ENCODE data around the gene SLC22A16.

- TF ChIP-seq, protein P1, sequence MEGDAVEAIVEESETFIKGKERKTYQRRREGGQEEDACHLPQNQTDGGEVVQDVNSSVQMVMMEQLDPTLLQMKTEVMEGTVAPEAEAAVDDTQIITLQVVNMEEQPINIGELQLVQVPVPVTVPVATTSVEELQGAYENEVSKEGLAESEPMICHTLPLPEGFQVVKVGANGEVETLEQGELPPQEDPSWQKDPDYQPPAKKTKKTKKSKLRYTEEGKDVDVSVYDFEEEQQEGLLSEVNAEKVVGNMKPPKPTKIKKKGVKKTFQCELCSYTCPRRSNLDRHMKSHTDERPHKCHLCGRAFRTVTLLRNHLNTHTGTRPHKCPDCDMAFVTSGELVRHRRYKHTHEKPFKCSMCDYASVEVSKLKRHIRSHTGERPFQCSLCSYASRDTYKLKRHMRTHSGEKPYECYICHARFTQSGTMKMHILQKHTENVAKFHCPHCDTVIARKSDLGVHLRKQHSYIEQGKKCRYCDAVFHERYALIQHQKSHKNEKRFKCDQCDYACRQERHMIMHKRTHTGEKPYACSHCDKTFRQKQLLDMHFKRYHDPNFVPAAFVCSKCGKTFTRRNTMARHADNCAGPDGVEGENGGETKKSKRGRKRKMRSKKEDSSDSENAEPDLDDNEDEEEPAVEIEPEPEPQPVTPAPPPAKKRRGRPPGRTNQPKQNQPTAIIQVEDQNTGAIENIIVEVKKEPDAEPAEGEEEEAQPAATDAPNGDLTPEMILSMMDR (conservative IDR thresholded peaks at IDR 0.05 in 1 of 2, IDR thresholded peaks at IDR 0.05 in 1 of 2; ENCODE audit: low read depth in 1 of 2, low read length in 2 of 2): no peak
- no peak for TF ChIP-seq EZH2 (IDR thresholded peaks at IDR 0.05; ENCODE audit: low read length, missing control alignments)
These were observed 15.4 kb upstream of the SLC22A16 start for GRCh38 chr6:110491644-110492317.

Measured in fibroblast of lung (primary cell).